ENCODE measurements around the gene PICK1.
A peak's percentile ranks its signal among the peaks of the same experiment; 100 is the strongest.

PICK1 gene

DNA sequence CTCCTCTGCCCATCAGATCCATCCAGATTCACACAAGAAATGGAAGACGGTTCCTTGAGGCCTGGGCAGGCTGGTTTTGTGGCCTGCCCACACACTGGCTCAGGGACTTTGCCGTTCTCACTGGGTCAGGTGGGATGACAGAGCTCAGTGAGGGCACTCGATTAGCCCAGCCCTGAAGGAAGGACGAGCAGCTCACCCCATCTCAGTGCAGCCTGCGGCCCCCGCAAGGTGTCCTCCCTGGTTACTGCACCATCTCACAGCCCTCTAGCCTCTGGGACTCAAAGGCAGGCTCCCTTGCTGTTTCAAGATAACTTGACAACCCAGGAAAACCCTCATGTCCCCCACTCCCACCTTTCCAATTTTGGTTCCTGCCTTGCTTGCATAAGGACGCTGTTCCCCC, 22.6 kb downstream of the PICK1 start:
- WGBS (ENCODE audit: extremely low coverage, insufficient coverage, insufficient read length), result no CpG with 5 or more reads among the region's 7 CpGs
- no peak overlapping the region for H3K4me2 ChIP-seq (ENCODE audit: low read length)
- no peak overlapping the region for H4K8ac ChIP-seq (ENCODE audit: low read depth, low read length)
- no peak overlapping the region for H2BK120ac ChIP-seq (ENCODE audit: insufficient read depth, low read length, poor library complexity)
- H3K79me2 ChIP-seq (ENCODE audit: control insufficient read depth, insufficient read depth, low read length, poor library complexity), result no peaks in the 10 kb centered on the region
- no peak overlapping the region for H2AK5ac ChIP-seq (ENCODE audit: low read length)
- no peak overlapping the region for H3K27ac ChIP-seq (ENCODE audit: low read depth, low read length)
- no peak for DNase-seq
- peaks cover 1% of the 10 kb centered on the region for H3K9me3 ChIP-seq (ENCODE audit: insufficient read depth, low read depth, low read length)
- H2AFZ ChIP-seq (ENCODE audit: insufficient read depth, low read length, poor library complexity), result no peak overlapping the region
- no peak overlapping the region for H3K18ac ChIP-seq (ENCODE audit: low read length)
- no peak overlapping the region for H3K14ac ChIP-seq (ENCODE audit: low read length)
- no peak overlapping the region for H4K91ac ChIP-seq (ENCODE audit: low read depth, low read length)
- H3K36me3 ChIP-seq (ENCODE audit: control insufficient read depth in 1 of 2, insufficient read depth in 2 of 2, low read length in 2 of 2), result peaks cover 4 to 7% of the 10 kb centered on the region in 2 experiments
- no peak overlapping the region for H2BK12ac ChIP-seq (ENCODE audit: low read length)
- H3K27me3 ChIP-seq (ENCODE audit: insufficient read depth, low read length), result peaks cover 11% of the 10 kb centered on the region
- no peak overlapping the region for H3K4ac ChIP-seq (ENCODE audit: low read depth, low read length)
- peaks cover 14 to 21% of the 10 kb centered on the region in 2 experiments for H3K4me1 ChIP-seq (ENCODE audit: control insufficient read depth in 1 of 2, insufficient read depth in 2 of 2, low read length in 2 of 2)
- H3K23ac ChIP-seq (ENCODE audit: low read length), result no peak overlapping the region
- no peak overlapping the region for H4K12ac ChIP-seq (ENCODE audit: low read depth, low read length)
- H3K9ac ChIP-seq (ENCODE audit: low read length), result no peak overlapping the region
- no peak overlapping the region for H3K4me3 ChIP-seq (ENCODE audit: low read depth, low read length)
- no peaks in the 10 kb centered on the region for H3K79me1 ChIP-seq (ENCODE audit: low read length)
- no peak overlapping the region for H2BK5ac ChIP-seq (ENCODE audit: low read depth, low read length, poor library complexity)

DNA sequence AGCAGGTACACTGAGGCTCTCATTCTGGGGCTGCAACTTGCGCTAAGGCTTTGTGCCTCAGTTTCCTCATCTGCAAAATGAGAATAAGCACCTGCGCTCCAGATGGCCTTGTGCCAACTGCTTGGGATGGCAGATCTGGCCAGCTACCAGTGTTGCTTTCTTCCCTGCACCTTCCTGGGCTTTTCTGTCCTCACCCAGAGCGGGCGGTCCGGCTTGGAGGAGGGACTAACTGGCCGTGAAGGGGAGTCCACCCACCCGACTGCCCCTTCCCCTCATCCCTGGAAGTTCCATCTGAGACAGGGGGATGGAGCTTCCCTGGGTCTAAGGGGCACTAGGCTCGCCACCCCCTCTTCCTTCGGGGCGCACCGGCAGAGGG, 23.3 kb downstream of the PICK1 start:
- Histone ChIP-seq H2BK12ac (ENCODE audit: low read length) (no peak overlapping the region), H2BK5ac (ENCODE audit: low read depth, low read length, poor library complexity) (no peak overlapping the region), H4K12ac (ENCODE audit: low read depth, low read length) (no peak overlapping the region), H3K4me1 (ENCODE audit: control insufficient read depth in 1 of 2, insufficient read depth in 2 of 2, low read length in 2 of 2) (peaks cover 14 to 21% of the 10 kb centered on the region in 2 experiments), H3K23ac (ENCODE audit: low read length) (no peak overlapping the region), H4K91ac (ENCODE audit: low read depth, low read length) (no peak overlapping the region), H3K4me3 (ENCODE audit: low read depth, low read length) (no peak overlapping the region), H3K36me3 (ENCODE audit: control insufficient read depth in 1 of 2, insufficient read depth in 2 of 2, low read length in 2 of 2) (peaks cover 0 to 2% of the 10 kb centered on the region in 2 experiments), H3K9ac (ENCODE audit: low read length) (no peak overlapping the region), H2AK5ac (ENCODE audit: low read length) (no peak overlapping the region), H3K79me1 (ENCODE audit: low read length) (no peaks in the 10 kb centered on the region), H3K27ac (ENCODE audit: low read depth, low read length) (no peak overlapping the region), H3K79me2 (ENCODE audit: control insufficient read depth, insufficient read depth, low read length, poor library complexity) (no peaks in the 10 kb centered on the region), H3K27me3 (ENCODE audit: insufficient read depth, low read length) (peaks cover 11% of the 10 kb centered on the region), H3K4me2 (ENCODE audit: low read length) (no peak overlapping the region), H3K4ac (ENCODE audit: low read depth, low read length) (no peak overlapping the region), H3K9me3 (ENCODE audit: insufficient read depth, low read depth, low read length) (peaks cover 1% of the 10 kb centered on the region), H4K8ac (ENCODE audit: low read depth, low read length) (no peak overlapping the region), H3K18ac (ENCODE audit: low read length) (no peak overlapping the region), H3K14ac (ENCODE audit: low read length) (no peak overlapping the region), H2AFZ (ENCODE audit: insufficient read depth, low read length, poor library complexity) (no peak overlapping the region), H2BK120ac (ENCODE audit: insufficient read depth, low read length, poor library complexity) (no peak overlapping the region)
- no peak for DNase-seq
- WGBS (ENCODE audit: extremely low coverage, insufficient coverage, insufficient read length), result no CpG with 5 or more reads among the region's 11 CpGs

DNA sequence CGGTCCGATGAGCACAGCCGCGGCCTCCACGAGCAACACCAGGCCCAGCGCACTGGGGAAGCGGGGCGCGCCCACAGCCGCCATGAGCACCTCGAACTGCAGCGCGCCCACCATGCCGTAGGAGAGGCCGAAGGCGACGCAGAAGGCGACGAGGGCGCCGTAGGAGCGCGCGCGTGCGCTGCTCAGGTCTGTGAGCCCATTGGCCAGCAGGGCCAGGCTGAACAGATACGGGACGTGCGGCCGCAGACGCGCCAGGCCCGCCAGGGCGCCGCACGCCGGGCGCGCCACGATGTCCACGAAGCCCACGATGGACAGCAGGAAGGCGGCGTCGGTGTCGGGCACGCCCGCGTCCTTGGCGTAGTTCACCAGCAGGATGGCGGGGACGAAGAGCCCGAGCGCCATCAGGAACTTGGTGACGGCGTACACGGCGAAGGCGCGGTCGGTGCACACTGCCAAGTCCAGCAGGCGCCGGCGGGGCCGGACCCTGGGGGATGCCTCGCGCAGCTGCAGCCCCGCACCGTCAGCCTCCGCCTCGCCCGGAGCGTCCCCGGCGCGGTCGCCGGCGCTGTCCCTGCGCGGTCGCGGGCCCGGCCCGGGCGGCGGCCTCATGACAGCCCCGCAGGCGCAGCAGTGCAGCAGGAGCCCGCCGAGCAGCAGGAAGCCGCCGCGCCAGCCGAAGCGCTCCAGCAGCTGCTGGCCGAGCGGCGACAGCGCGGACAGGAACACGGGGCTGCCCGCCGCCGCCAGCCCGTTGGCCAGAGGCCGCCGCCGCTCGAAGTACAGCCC, 23.8 kb downstream of the PICK1 start:
- no peak overlapping the region for H3K27ac ChIP-seq (ENCODE audit: low read depth, low read length)
- peaks cover 14 to 21% of the 10 kb centered on the region in 2 experiments for H3K4me1 ChIP-seq (ENCODE audit: control insufficient read depth in 1 of 2, insufficient read depth in 2 of 2, low read length in 2 of 2)
- H2BK5ac ChIP-seq (ENCODE audit: low read depth, low read length, poor library complexity), result no peak overlapping the region
- WGBS (ENCODE audit: extremely low coverage, insufficient coverage, insufficient read length), result no CpG with 5 or more reads among the region's 110 CpGs
- no peak overlapping the region for H3K4ac ChIP-seq (ENCODE audit: low read depth, low read length)
- no peak overlapping the region for H3K9ac ChIP-seq (ENCODE audit: low read length)
- H4K12ac ChIP-seq (ENCODE audit: low read depth, low read length), result no peak overlapping the region
- H2BK12ac ChIP-seq (ENCODE audit: low read length), result no peak overlapping the region
- H3K27me3 ChIP-seq (ENCODE audit: insufficient read depth, low read length), result peaks cover 11% of the 10 kb centered on the region
- H4K8ac ChIP-seq (ENCODE audit: low read depth, low read length), result no peak overlapping the region
- H3K79me2 ChIP-seq (ENCODE audit: control insufficient read depth, insufficient read depth, low read length, poor library complexity), result no peaks in the 10 kb centered on the region
- H3K4me2 ChIP-seq (ENCODE audit: low read length), result peak overlapping the region; percentile 70
- H3K18ac ChIP-seq (ENCODE audit: low read length), result no peak overlapping the region
- H3K9me3 ChIP-seq (ENCODE audit: insufficient read depth, low read depth, low read length), result peaks cover 1% of the 10 kb centered on the region
- H3K79me1 ChIP-seq (ENCODE audit: low read length), result no peaks in the 10 kb centered on the region
- no peak overlapping the region for H2AK5ac ChIP-seq (ENCODE audit: low read length)
- no peak overlapping the region for H3K14ac ChIP-seq (ENCODE audit: low read length)
- peak overlapping the region; percentile 48 for H3K4me3 ChIP-seq (ENCODE audit: low read depth, low read length)
- H3K36me3 ChIP-seq (ENCODE audit: control insufficient read depth in 1 of 2, insufficient read depth in 2 of 2, low read length in 2 of 2), result no peaks in the 10 kb centered on the region
- DNase-seq, result peak in 1 of 2 donors; percentile 47
- peak overlapping the region; percentile 65 for H2AFZ ChIP-seq (ENCODE audit: insufficient read depth, low read length, poor library complexity)
- no peak overlapping the region for H4K91ac ChIP-seq (ENCODE audit: low read depth, low read length)
- no peak overlapping the region for H3K23ac ChIP-seq (ENCODE audit: low read length)
- H2BK120ac ChIP-seq (ENCODE audit: insufficient read depth, low read length, poor library complexity), result no peak overlapping the region

DNA sequence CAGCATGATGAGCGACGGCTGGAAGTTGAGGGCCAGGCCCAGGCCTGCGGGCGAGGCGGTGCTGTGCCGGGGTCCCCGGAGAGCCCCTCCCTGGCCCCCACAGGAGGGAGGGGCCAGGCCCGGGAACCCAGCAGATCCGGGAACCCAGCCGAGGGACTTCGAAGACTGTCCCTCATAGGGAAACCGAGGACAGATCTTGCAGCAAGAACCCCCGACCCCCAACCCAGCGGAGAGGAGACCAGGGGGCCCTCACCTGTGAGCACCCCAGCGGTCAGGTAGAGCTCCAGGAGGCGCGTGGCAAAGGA, 24.4 kb downstream of the PICK1 start:
- Histone ChIP-seq H2AK5ac (ENCODE audit: low read length) (peak overlapping the region; percentile 63), H3K79me2 (ENCODE audit: control insufficient read depth, insufficient read depth, low read length, poor library complexity) (no peaks in the 10 kb centered on the region), H3K79me1 (ENCODE audit: low read length) (no peaks in the 10 kb centered on the region), H4K91ac (ENCODE audit: low read depth, low read length) (no peak overlapping the region), H2BK12ac (ENCODE audit: low read length) (no peak overlapping the region), H3K4me3 (ENCODE audit: low read depth, low read length) (no peak overlapping the region), H3K36me3 (ENCODE audit: control insufficient read depth in 1 of 2, insufficient read depth in 2 of 2, low read length in 2 of 2) (no peaks in the 10 kb centered on the region), H2AFZ (ENCODE audit: insufficient read depth, low read length, poor library complexity) (peak overlapping the region; percentile 65), H3K18ac (ENCODE audit: low read length) (no peak overlapping the region), H3K27ac (ENCODE audit: low read depth, low read length) (no peak overlapping the region), H3K4me1 (ENCODE audit: control insufficient read depth in 1 of 2, insufficient read depth in 2 of 2, low read length in 2 of 2) (peaks cover 14 to 21% of the 10 kb centered on the region in 2 experiments), H4K8ac (ENCODE audit: low read depth, low read length) (no peak overlapping the region), H3K27me3 (ENCODE audit: insufficient read depth, low read length) (peaks cover 11% of the 10 kb centered on the region), H3K9me3 (ENCODE audit: insufficient read depth, low read depth, low read length) (peaks cover 1% of the 10 kb centered on the region), H4K12ac (ENCODE audit: low read depth, low read length) (no peak overlapping the region), H3K23ac (ENCODE audit: low read length) (no peak overlapping the region), H2BK120ac (ENCODE audit: insufficient read depth, low read length, poor library complexity) (no peak overlapping the region), H3K9ac (ENCODE audit: low read length) (no peak overlapping the region), H3K14ac (ENCODE audit: low read length) (no peak overlapping the region), H3K4me2 (ENCODE audit: low read length) (peak overlapping the region; percentile 70), H3K4ac (ENCODE audit: low read depth, low read length) (no peak overlapping the region), H2BK5ac (ENCODE audit: low read depth, low read length, poor library complexity) (no peak overlapping the region)
- WGBS (ENCODE audit: extremely low coverage, insufficient coverage, insufficient read length), result no CpG with 5 or more reads among the region's 17 CpGs
- DNase-seq, result no peak
